HG03025 (cell line): ENCODE results near the gene NUBPL.

Source experiments
- ATAC-seq: cut with Tn5 transposase; IDR thresholded peaks from one replicate; pipeline ENCODE4 v1.9.1; 2021; ENCODE audit warnings: mild to moderate bottlenecking, moderate library complexity; ENCODE audit not compliant: unreplicated experiment, low FRiP score

Gene NUBPL, protein sequence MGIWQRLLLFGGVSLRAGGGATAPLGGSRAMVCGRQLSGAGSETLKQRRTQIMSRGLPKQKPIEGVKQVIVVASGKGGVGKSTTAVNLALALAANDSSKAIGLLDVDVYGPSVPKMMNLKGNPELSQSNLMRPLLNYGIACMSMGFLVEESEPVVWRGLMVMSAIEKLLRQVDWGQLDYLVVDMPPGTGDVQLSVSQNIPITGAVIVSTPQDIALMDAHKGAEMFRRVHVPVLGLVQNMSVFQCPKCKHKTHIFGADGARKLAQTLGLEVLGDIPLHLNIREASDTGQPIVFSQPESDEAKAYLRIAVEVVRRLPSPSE

DNA sequence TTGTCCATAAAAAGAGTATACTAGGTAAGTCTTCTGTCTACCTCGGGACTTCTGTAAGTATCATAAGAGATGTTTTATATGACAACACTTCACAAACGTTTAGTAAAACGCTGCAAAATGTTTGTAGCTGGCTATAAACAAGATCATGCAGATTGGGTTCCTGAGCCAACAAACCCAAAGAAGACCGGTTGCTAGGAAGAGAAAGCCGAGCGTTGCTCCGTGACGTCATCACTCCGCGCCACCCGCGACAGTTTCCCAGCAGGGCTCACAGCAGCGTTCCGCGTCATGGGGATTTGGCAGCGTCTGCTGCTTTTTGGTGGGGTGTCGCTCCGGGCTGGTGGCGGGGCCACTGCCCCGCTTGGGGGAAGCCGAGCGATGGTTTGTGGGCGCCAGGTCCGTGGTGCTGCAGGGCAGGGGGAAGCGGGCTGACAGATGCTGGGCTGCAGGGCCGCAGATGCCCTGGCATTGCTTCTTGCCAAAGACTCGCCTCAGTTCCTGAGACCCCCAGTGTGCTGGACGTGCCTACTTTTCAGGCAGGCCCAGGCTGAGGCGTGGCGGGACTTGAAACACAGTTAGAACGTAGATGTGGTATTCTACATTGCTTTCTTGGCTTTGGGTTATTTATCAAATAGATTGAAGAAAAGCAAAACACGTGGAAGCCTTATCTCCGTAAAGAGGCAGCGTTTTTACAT is at the start of gene NUBPL:
NUBPL (plus strand) TSS at position 250 of the 692 bp plus-strand sequence; CDS start at position 286, 36 bp downstream.
- ATAC-seq: peak; percentile 96

DNA sequence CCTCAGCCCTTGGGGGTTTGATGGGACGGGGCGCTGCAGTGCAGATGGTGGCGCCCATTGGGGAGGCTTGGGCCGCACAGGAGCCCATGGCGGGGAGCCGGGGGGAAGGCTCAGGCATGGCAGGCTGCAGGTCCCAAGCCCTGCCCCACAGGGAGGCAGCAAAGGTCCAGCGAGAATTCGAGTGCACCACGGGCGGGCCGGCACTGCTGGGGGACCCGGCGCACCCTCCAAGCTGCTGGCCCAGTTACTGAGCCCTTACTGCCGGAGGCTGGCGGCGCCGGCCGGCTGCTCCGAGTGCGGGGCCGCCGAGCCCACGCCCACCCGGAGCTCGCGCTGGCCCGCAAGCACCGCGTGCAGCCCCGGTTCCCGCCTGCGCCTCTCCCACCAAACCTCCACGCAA is 34.1 kb upstream of the NUBPL start:
- ATAC-seq: no peak

DNA sequence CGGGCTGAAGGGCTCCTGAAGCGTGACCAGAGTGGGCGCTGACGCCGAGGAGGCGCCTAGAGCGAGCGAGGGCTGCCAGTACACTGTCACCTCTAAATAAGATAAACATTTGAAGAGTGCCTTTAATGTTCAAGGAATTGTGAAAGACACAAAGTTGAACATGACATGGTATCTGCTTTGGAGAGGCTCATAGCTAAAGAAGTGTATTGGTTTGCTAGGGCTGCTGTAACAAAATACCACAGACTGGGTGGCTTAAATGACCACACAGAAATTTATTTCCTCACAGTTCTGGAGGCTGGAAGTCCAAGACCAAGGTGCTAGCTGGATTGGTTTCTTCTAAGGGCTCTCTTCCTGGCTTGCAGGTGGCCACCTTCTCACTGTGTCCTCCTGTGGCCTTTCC is 33.7 kb upstream of the NUBPL start:
- no peak for ATAC-seq

DNA sequence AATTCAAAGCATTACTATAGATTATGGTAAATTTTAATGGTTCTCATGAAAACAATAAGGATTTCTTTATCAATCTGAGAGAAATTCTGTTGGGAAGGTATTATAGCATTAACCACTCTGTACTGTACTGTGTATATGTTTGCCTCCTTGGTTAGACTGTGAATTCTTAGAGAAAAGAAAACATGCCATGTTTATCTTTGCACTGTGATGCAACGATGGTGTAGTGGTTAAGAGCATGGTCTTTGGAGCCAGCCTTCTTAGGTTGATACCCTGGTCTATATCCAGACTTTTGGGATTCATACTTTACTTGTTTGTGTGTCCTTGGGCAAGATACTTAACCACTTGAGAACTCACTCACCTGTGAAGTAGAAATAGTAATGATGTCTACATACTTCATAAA is 32.2 kb upstream of the NUBPL start:
- no peak for ATAC-seq

DNA sequence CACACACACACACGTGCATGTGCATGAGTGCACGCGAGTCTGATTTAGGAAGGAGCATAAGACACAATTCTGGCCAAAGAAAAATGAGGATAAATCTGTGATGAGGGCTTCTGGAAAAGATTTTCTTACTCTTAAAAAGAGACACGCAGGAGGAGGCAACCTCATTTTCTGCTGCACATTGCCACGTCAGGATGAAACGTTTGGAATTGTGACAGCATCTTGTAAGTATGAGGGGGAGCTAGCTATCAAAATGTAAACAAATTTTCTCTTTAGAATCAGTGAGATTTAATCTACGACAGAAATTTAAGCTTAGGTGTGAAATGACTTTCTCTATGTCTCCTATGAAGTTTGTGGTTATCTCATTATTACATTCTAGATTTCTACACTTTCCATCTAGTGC is 31.1 kb upstream of the NUBPL start:
- ATAC-seq: no peak

DNA sequence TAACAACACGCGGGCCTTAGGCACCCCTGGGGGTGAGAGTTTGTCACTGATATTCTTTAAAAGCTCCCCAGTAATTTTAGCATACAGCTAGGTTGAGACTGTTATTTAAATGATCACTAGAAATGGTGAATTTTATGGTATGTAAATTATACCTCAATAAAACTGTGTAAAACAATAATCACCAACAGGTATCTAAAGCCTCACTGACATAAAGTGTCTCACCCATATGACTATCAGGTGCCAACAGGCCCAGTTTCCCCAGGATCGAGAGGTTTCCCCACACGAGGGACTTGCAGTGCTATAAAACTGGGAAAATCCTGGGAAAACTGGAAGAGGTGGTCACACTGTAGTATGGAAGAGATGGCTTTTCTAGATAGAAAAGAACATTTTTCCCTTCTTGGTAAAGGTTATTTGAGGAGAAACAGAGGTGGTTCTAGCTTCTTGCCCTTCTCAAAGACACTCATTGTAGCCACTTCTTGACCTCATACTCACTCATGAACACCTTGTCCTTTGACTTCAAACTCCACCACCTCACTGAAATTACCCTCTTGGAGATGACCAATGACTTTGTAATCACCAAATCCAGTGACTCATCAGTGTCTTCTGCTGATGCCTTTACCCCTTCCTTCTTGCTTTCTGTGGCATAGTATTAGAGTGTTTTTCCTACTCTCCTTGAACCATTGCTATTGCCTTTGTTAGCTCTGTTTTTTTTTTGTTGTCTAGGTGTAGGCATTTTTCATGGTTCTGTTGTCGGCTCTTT is 24.8 kb upstream of the NUBPL start:
- ATAC-seq: no peak

DNA sequence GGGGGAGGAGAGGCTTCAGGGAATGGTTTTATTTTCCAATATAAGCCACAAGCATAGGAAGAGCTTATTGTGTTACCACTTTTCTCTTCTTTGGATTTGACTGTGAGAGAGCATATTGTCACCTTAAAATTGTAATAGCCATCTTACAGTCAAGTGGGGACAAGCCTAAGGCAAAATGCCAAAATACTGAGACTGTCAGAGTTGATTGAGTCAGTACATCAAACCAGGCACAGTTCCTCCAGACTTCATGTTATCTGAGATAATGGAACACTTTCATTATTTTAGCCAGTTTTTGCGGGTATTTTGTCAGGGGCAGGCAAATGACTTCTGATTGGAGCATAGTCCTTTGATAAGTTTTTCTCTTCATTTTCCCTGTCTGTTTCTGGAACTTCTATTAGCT is 19.5 kb upstream of the NUBPL start:
- no peak for ATAC-seq

DNA sequence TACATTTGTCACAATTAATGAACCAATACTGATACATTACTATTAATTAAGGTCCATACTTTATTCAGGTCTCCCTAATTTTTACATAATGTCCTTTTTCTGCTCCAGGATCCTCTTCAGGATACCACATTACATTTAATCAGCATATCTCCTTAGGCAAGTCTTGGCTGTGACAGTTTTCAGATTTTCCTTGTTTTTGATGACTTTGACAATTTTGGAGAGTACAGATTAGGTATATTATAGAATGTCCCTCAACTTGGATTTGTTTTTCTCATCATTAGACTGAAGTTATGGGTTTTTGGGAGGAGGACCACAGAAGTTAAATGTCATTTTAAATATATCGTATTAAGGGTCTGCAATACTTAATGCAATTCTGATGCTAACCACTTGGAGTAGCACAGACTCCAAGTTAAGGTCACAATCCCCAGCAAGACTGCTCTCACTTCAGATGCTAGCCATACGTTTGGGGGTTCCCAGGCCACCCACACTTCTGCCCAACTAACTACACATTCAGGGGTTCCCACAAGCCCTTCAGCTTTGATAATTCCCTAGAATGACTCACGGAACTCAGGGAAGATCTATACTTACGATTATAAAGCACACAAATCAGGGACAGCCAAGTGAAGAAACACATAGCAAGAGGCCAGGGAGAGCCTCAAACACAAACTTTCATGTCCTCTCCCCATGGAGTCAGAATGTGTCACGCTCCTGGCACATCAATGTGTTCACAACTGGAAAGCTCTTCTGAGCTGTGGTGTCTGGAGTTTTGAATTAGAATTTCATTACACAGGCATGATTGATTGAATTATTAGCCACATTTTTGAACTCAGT is 17.0 kb upstream of the NUBPL start:
- ATAC-seq: no peak

DNA sequence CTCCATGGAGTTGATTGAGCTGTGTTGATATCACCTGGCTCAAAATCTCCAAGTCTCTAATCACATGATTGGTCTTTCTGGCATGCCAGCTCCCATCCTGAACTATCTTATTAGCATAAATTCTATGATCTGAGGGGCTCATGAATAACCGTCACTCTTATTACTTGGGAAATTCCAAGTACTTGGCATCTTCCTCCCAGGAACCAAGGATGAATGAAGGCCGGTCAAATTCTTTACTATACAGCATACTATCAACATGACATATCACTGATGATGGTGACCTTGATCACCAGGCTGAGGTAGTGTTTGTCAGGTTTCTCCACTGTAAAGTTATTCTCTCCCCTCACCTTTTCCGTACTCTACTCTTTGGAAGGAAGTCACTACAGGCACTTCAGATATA is 16.4 kb upstream of the NUBPL start:
- no peak for ATAC-seq

DNA sequence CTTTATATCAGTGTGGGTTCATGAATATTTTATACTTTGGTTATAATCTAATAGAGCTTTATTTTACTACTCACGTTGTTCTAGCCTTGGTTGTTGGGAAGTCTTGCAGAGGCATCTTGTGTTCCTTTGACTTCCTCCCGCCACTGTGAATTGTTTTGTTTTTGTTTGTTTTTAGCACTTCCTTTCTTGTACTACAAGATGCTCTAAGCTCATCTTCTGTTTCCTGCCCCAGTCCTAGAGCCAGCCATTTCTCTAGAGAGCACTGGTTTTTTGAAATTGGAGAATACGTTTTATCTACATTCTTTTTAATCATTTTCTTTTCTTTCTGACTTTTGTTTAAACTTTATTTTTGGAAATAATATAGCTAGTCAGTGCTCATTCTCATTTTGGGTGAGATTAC is 15.9 kb upstream of the NUBPL start:
- no peak for ATAC-seq

DNA sequence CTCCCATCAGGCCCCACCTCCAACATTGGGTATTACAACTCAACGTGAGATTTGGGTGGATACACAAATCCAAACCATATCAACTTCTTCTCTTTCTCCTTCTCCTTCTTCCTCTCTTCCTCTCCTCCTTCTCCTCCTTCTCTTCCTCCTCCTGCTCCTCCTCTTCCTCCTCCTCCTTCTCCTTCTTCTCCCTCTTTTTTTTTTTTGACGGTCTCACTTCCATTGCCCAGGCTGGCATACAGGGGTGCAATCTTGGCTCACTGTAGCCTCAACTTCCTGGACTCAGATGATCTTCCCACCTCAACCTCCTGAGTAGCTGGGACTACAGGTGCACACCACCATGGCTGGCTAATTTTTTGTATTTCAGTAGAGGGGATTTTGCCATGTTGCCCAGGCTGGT is 11.4 kb upstream of the NUBPL start:
- no peak for ATAC-seq

DNA sequence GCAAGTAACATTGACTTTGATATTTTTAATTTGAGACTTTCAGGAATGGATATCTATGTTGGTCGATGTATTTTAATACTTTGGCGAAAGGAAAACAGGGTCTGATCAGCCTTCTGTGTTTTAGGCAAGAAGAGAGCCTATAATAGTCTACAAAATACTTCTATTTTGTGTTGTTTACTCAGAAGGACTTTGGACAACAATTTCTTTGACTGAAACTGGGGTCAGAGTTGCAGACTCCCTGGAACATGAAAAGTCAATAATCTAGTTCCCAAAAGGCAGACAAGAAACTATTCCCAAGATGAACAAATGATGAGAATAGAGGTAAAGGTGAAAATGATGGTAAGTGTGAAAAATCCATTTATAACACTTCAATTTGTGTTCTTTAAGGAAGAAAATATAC is 10.6 kb upstream of the NUBPL start:
- no peak for ATAC-seq

DNA sequence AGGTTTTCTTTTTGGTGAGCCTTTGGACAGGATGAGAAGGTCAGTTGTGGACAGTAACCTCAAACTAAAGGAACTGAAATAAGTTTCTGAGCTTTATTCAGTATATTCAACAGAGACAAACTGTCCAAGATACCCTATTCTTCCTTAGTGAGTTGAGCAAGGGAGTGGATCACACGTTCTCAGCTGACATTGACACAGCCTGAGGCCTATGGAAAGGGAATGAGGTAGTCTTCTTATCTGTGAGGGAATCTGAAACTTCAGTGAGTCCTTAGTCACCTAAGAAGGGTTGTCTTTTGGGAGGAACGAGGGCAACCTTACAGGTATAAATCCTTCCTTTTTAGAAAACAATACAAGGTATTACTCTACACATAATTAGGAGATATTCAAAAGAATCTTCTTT is 5.0 kb upstream of the NUBPL start:
- ATAC-seq: no peak

DNA sequence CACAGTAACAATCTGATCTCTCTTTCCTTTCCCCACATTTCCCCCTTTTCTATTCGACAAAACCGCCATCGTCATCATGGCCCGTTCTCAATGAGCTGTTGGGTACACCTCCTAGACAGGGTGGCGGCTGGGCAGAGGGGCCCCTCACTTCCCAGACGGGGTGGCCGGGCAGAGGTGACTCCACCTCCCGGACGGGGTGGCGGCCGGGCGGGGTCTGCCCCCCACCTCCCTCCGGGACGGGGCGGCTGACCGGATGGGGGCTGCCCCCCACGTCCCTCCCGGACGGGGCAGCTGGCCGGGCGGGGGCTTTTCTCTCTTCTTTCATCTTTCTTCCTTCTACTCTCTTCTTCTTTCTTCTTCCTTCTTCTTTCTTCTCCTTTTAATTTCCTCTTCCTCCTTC is 1.3 kb upstream of the NUBPL start:
- ATAC-seq: no peak

DNA sequence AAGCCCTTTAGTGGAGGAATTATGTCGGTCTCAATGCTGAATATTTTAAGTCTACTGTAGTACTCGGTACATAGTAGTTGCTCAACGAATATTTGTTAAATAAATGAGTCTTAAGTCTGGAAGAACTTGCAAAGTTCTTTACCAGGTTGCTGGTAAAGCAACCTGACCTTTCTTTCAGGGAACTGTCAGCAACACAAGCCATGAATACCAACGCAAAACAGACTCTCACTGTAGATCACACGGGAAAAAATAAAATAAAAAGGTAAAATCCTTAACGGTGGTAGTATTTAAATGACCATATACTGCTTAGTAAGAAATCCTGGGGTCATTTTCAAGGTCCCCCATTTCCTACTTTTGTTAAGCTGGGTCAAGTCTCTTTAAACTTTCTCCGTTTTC is 447 bp upstream of the NUBPL start:
- no peak for ATAC-seq

DNA sequence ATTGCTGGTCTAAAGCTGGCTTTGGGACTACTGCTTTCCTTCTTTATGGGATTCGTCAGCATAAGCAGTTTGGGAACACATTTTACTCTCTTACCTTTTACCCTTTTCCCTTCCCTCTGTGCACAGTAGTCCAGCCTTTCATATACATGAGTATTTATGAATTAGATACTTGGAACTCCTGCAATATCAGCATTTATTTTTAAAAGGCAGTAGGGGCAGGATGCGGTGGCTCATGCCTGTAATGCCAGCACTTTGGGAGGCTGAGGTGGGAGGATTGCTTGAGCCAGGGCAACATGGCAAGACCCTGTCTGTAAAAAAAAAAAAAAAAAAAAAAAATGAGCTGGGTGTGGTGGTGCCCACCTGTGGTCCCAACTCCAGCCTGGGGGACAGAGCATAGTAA is 3.0 kb downstream of the NUBPL start:
- no peak for ATAC-seq

DNA sequence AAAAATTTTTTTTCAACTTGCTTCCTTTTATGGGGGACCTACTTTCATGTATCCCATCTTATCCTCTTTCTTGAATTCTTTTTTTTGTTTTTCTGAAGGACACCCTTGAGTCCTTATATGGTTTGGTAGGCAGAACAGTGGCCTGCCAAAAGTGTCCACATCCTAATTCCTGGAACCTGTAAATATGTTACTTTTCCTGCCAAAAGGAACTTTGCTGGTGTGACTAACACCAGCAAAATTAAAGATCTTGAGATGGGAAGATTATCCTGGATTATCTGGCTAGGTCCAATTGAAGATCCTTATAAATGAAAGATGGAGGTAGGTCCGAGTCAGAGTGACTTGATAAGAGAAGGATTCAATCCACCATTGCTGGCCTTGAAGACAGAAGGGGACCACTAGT is 5.3 kb downstream of the NUBPL start:
- ATAC-seq: no peak

DNA sequence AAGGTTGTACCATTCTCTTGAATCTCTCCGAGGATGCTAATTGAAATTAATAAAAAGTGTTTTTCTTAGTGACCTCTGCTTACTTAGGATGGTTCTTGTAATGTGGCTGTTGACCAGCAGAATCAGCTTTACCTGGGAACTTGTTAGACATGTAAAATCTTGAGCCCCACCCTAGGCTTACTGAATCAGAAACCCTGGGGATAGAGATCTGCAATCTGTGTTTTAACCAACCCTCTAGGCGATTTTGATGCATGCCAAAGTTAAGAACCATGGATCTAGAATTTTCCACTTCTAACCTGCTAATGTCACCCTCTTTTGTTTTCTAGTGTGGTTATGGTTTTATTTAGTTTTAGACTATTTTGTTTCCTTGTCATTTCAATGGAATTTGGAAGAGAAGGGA is 6.5 kb downstream of the NUBPL start:
- ATAC-seq: no peak

DNA sequence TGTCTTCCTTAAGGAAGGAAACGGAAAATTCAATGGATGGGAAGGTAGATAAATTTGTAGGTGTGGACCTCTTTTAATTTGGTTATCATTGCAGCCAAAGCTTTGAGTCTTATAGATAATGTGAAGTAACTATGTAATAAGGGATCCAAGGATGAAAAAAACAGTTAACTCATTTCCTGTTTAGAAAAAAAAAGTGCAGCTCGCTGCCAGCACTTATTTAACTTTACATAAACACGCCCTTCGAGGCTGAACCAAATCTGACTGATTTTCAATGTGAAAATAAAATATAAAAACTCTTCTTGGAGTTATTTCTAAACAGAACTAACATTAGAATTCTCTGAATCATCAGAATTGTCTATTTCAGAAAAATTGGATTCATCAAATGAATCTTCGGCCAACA is 7.0 kb downstream of the NUBPL start:
- ATAC-seq: no peak

DNA sequence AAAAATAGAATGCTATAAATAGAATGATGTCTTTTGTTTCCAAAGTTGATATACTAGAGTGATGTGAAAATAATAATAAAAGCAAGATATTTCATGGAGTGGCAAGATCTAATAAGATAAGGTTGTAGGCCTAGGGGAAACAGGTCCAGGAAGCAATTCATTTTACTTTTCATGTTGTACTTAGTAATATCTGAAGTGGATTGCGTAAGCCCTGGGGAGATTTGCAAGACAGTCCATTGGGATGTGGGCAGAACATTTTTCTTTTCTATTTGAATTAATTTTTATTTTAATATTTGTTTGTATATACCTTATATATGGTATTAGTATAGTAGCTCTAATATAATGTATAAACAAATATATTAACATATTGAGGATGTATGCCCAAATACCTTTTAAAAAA is 7.5 kb downstream of the NUBPL start:
- no peak for ATAC-seq

DNA sequence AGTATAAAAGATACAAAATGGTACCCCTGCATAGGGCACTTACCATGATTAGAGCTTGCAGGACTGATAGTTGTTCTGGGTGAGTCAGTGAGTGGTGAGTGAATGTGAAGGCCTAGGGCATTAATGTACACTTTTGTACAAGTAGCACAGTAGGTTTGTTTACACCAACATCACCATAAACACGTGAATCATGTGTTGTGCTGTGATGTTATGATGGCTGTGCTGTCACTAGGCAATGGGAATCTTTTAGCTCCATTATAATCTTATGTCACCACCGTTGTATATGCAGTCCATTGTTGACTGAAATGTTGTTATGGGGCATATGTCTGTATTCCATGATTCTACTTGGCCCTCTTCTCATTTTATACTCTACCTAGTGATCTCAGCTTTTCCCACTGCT is 11.8 kb downstream of the NUBPL start:
- no peak for ATAC-seq
